IPS DF 6.9 (cell line): ENCODE data around the gene STRBP.

ENCODE experiments used
- DNase-seq: peaks from one replicate; pipeline ENCODE4 v3.0.0-alpha.2; 2013; ENCODE audit warnings: low read depth, low spot score
- H3K27ac ChIP-seq: one replicate; pipeline ENCODE4 v1.5.1; 2013; ENCODE audit warnings: low read length, control low read depth
- H3K27me3 ChIP-seq: 2 replicates; pipeline ENCODE4 v1.6.1; 2013; ENCODE audit warnings: mild to moderate bottlenecking, low read length; ENCODE audit not compliant: control insufficient read depth, insufficient read depth
- H3K36me3 ChIP-seq: 2 replicates; pipeline ENCODE4 v1.6.1; 2013; ENCODE audit warnings: low read length; ENCODE audit not compliant: control insufficient read depth, insufficient read depth
- H3K4me1 ChIP-seq: 2 replicates; pipeline ENCODE4 v1.6.1; 2013; ENCODE audit warnings: low read length; ENCODE audit not compliant: control insufficient read depth, insufficient read depth
- H3K4me3 ChIP-seq: 2 replicates; pipeline ENCODE4 v1.5.1; 2013; ENCODE audit warnings: mild to moderate bottlenecking, low read length
- H3K9me3 ChIP-seq: 2 replicates; pipeline ENCODE4 v1.6.1; 2013; ENCODE audit warnings: low read length, inconsistent platforms; ENCODE audit not compliant: control insufficient read depth, insufficient read depth
- WGBS: extraction: QIAGEN DNeasy Blood & Tissue Kit; methylation state at CpG from one replicate; pipeline ENCODE4 v1.1.7; 2013; ENCODE audit warnings: mixed read lengths, missing lambda C conversion rate; ENCODE audit not compliant: insufficient read length, insufficient coverage; 5-methylcytosine and 5-hydroxymethylcytosine counted together

The STRBP gene

DNA sequence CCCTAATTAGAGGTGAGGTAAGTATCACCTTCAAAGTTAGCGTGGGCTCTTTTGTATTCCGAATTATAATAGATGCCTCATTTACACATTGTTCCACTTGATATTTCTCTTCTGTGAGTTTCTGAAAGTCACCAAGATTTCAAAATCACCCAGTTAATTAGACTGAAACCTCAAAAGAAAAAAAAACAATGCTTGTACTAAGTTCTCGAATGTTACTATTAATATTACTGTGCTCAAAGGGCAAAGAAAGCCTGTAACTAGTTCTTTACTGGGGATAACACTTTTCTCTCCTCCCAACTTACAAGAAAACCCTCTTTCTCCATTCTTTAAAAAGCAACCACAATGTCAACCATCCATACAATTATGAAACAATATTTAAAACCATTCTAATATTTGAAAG is 98.5 kb downstream of the STRBP start:
- WGBS: no CpG with 5 or more reads among the region's 3 CpGs
- Histone ChIP-seq H3K9me3 (no peaks in the 10 kb centered on the region), H3K36me3 (no peaks in the 10 kb centered on the region), H3K27ac (no peak overlapping the region), H3K4me1 (peaks cover 4% of the 10 kb centered on the region; the same call in 1 of the 2 replicates), H3K27me3 (no peaks in the 10 kb centered on the region), H3K4me3 (no peak overlapping the region)
- no peak for DNase-seq

DNA sequence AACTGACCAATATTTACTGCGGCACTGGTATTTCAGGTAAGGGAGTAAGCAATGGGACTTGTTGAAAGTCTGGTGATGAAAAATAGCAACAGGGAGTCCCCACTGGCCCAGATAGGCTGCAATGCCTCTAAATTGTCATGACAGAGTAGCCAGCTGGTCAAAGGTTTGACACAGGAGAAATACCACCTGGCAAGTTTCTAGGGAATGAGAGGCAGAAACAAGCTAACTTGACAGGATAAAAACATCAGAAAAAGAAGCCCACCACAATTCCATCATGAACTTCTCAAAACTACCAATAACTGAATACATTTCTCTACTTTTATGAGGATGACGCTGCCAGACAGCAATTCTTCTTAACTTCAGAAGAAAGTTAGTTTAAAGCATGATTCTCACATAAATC is 99.8 kb downstream of the STRBP start:
- H3K36me3 ChIP-seq: no peaks in the 10 kb centered on the region
- DNase-seq: no peak
- H3K4me3 ChIP-seq: no peak overlapping the region
- H3K27me3 ChIP-seq: no peaks in the 10 kb centered on the region
- H3K9me3 ChIP-seq: no peaks in the 10 kb centered on the region
- no peak overlapping the region for H3K27ac ChIP-seq
- no CpG with 5 or more reads among the region's 2 CpGs for WGBS
- no peaks in the 10 kb centered on the region for H3K4me1 ChIP-seq

DNA sequence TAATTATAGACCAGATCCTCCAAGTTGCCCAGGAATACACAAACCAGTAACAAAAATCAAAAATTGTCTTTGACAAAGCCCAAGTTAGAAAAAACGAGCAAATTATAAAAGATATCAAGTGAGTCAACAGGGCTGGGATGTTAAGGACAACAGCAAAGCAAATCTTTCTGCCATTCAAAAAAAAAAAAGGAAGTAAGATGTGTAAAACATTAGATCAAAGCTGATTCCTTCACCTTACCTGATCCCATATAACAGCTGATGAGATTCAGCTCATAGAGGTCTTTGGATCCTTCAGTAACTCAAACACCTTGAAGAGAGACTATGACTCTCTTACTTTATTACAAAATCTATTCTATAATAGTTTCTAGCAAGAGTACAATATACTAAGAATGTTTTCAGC is 100.9 kb downstream of the STRBP start:
- H3K36me3 ChIP-seq: no peaks in the 10 kb centered on the region
- no peaks in the 10 kb centered on the region for H3K27me3 ChIP-seq
- H3K4me3 ChIP-seq: no peak overlapping the region
- WGBS: no CpG with 5 or more reads among the region's 1 CpG
- DNase-seq: no peak
- H3K9me3 ChIP-seq: no peaks in the 10 kb centered on the region
- H3K27ac ChIP-seq: no peak overlapping the region
- H3K4me1 ChIP-seq: no peaks in the 10 kb centered on the region

DNA sequence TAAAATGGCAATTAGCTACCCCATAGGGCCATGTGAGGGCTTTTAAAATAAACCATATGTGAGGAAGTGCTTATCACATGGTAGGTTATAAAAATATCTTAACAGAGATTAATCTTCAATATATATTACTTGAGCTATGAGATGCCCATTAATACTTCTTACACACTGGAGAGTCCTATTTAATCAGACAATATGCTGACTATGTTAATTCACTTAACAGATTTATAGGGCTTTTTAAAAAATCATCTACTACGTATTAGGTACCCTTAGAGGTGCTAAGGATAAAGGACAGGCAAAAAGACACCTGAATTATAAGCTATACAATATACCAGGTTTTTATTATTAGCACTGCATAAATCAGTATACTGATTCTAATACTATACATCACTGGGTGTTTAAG is 102.6 kb downstream of the STRBP start:
- no peak for DNase-seq
- Histone ChIP-seq H3K27ac (no peak overlapping the region), H3K4me1 (no peaks in the 10 kb centered on the region), H3K9me3 (no peaks in the 10 kb centered on the region), H3K27me3 (no peaks in the 10 kb centered on the region), H3K36me3 (no peaks in the 10 kb centered on the region), H3K4me3 (no peak overlapping the region)
- WGBS: no CpG with 5 or more reads among the region's 1 CpG

DNA sequence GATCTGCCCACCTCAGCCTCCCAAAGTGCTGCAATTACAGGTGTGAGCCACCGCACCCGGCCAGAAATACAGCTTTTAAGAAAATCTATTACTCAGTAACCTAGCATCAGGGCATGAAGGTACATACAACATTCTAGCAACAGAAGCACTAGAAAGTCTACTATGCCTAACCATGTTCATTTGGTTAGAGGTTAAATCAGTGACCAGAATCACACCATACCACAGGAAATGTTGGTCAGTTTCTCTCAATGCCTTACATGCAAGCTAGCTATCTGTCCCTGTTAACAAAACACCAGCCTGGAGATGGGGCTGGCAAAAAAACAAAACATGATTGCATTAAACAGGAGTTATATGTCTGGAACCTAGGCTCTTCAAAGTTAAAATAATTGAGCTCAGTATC is 104.1 kb downstream of the STRBP start:
- H3K27ac ChIP-seq: no peak overlapping the region
- H3K4me3 ChIP-seq: no peak overlapping the region
- WGBS: no CpG with 5 or more reads among the region's 2 CpGs
- no peak for DNase-seq
- no peaks in the 10 kb centered on the region for H3K27me3 ChIP-seq
- no peaks in the 10 kb centered on the region for H3K4me1 ChIP-seq
- H3K9me3 ChIP-seq: no peaks in the 10 kb centered on the region
- no peaks in the 10 kb centered on the region for H3K36me3 ChIP-seq

DNA sequence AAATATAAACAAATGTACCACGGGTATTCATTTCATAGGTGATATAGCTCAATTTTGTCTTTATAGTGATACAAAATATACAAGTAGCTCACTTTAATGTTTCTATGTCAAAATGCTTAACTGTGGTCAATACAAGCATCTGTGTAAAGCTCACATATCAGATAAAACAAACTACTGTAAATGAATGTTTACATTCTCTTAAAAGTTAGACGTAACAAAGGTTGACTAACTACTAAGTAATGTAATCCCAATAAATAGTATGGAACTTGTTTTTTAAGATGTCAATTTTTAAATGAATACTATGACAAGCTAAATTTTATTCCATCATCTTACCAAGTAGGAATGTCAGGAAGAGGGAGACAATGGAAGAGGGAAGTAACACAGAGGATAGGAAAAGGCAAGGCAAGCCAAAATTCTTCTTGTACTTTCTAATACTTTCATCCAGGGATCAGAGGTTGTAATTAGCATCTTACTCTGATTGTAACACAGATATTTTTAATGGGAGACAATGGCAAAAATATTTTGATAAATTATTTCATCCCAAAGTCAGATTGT is 105.5 kb downstream of the STRBP start:
- H3K27me3 ChIP-seq: no peaks in the 10 kb centered on the region
- H3K9me3 ChIP-seq: no peaks in the 10 kb centered on the region

DNA sequence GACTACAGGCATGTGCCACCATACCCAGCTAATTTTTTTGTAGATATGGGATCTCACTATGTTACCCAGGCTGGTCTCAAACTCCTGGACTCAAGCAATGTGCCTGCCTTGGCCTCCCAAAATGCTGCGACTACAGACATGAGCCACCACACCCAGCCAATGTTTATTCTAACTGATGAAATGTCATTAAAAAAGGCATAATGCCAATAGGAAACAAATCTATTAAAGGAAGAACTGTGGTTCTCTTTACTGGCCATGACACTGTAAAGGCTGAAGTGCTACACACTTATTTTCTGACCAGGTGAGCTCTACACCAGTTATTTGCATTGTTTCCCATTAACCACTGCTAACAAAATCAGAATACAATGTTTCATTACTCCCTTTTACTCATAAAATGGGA is 106.0 kb downstream of the STRBP start:
- Histone ChIP-seq H3K36me3 (no peaks in the 10 kb centered on the region), H3K9me3 (no peaks in the 10 kb centered on the region), H3K27me3 (no peaks in the 10 kb centered on the region), H3K4me3 (no peak overlapping the region), H3K27ac (no peak overlapping the region), H3K4me1 (no peaks in the 10 kb centered on the region)
- DNase-seq: no peak
- WGBS: no CpG with 5 or more reads among the region's 1 CpG

More for the DNA sequence above, 105.5 kb downstream of the STRBP start:
- Histone ChIP-seq H3K4me1 (no peaks in the 10 kb centered on the region), H3K27ac (no peak overlapping the region), H3K36me3 (no peaks in the 10 kb centered on the region), H3K4me3 (no peak overlapping the region)
- DNase-seq: no peak
- WGBS: no CpG with 5 or more reads among the region's 2 CpGs

DNA sequence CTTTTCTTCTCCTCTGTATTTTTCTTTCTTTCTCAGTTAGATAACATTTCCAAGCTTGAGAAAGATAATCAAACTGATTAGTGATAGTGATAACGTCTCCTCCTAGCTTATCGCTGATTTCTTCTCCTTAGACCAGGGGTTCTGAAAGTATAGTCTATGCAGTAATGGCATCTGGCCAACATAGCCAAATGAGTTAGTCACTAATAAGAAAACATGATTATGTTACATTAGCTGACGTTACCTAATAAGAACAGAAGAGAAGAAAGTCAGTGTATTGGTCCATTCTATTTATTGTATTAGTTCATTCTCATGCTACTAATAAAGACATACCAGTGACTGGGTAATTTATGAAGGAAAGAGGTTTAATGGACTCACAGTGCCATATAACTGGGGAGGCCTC is 111.2 kb downstream of the STRBP start:
- no peak overlapping the region for H3K27ac ChIP-seq
- no peaks in the 10 kb centered on the region for H3K27me3 ChIP-seq
- H3K4me3 ChIP-seq: no peak overlapping the region
- no peak for DNase-seq
- H3K4me1 ChIP-seq: no peaks in the 10 kb centered on the region
- H3K36me3 ChIP-seq: no peaks in the 10 kb centered on the region
- WGBS: no CpG with 5 or more reads among the region's 3 CpGs
- H3K9me3 ChIP-seq: no peaks in the 10 kb centered on the region

DNA sequence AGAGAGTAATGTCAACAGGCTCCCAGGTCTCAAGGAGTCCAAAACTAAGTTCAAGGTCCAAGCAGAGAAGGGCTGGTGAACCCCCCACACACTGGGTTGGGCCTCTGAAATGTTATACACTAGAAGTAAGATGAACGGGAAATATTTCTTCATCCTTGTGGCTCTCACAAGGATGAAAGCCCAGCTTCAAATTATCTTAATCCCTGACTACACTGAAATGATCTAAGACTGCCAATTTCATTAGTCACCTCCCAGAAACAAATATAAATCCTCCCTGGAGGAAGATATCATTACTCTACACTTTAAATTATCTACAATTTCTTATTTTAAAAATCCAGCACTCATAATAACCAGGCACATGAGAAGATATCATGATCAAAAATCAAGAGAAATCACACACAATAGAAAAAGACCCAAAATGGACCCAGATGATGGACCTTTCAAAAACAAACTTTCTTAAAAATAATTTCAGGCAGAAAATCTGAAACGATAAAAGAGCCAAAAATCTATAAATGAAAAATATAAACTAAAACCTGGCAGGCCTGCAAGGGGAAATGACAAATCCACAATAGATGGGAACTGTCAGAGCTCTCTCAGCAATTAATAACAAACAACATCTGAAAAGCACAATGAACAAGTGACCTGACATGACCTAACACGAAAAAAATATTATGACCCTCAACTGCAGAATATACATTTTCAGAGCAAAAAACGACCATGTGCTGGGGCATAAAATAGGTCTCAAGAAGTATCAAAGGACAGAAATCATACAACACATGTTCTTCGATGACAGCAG is 117.5 kb downstream of the STRBP start:
- DNase-seq: no peak
- no peaks in the 10 kb centered on the region for H3K27me3 ChIP-seq
- H3K9me3 ChIP-seq: no peaks in the 10 kb centered on the region
- no CpG with 5 or more reads among the region's 5 CpGs for WGBS
- no peak overlapping the region for H3K4me3 ChIP-seq
- H3K36me3 ChIP-seq: no peaks in the 10 kb centered on the region; the same call in 1 of the 2 replicates
- no peaks in the 10 kb centered on the region for H3K4me1 ChIP-seq
- no peak overlapping the region for H3K27ac ChIP-seq

DNA sequence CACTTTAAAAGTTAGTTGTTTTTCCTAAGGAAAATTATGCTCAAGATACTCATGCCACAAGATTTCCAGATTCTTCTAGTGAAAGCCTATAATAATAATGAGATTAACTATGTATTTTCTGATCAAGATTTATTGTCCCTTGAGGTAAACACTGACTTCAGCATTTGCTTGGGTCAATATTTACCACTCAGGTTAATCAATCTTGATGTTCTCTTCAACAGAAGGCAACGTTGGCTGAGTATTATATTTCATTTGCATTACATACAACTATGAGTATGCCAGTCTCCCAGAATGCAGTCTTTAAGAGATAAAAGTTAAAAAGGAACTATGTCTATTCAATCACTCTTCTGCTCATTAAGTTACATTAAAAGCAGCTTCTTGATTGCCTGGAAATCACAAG is 119.3 kb downstream of the STRBP start:
- H3K4me1 ChIP-seq: no peaks in the 10 kb centered on the region
- no peaks in the 10 kb centered on the region for H3K27me3 ChIP-seq
- WGBS: no CpG with 5 or more reads among the region's 1 CpG
- H3K27ac ChIP-seq: no peak overlapping the region
- DNase-seq: no peak
- H3K9me3 ChIP-seq: no peaks in the 10 kb centered on the region
- no peaks in the 10 kb centered on the region; the same call in 1 of the 2 replicates for H3K36me3 ChIP-seq
- no peak overlapping the region for H3K4me3 ChIP-seq

DNA sequence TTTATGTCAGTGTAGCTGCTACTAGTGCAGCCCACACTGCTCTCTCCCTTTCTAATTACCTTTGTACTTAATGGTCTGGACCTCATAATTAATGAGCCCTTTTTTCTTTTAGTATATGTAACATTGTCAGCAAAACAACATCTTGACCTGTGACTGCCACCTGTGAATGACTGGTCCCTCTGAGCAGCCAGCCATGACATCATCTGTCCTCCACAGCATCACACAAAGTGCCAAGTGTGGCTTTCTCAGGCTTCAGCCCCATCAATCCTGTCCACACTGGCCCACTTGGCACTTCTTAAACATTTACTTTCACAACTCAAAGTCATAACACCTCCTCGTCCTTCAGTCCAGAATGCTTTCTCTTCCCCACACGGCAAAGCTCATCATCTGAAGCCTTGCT is 130.2 kb downstream of the STRBP start:
- Histone ChIP-seq H3K4me1 (no peaks in the 10 kb centered on the region), H3K9me3 (no peaks in the 10 kb centered on the region), H3K4me3 (no peak overlapping the region), H3K27ac (no peak overlapping the region), H3K36me3 (no peaks in the 10 kb centered on the region; the same call in 1 of the 2 replicates), H3K27me3 (no peaks in the 10 kb centered on the region)
- DNase-seq: no peak
- WGBS: no CpG with 5 or more reads among the region's 2 CpGs
